SK-N-SH (cell line): Measurements from ENCODE around the gene CFAP206. TPM values are rescaled to one million over a fixed set of nuclear protein-coding genes. Genes with fewer than 3 reads are reported as not detected.

Experiments
- CTCF ChIA-PET: fragments of 300-600, 350-600 bp; formaldehyde crosslinking; extraction: SDS; loops from one replicate; lab custom pipeline; 2021; lab: Yijun Ruan, JAX
- POLR2A ChIA-PET: fragments of 350-600 bp; sonication (Branson Sonifier 250); formaldehyde crosslinking; extraction: SDS; loops from one replicate; lab custom pipeline; 2020; ENCODE audit warnings: antibody characterized with exemption, inconsistent platforms; lab: Yijun Ruan, JAX
- DNase-seq: peaks from one replicate; pipeline ENCODE4 v3.0.0; 2012
- H2AFZ ChIP-seq: fragments of 200-600 bp; sonication (generic); 2 replicates; pipeline ENCODE4 v1.8.1; 2016; ENCODE audit warnings: antibody characterized with exemption, mild to moderate bottlenecking, low read depth
- H3F3A ChIP-seq: fragments of 200-600 bp; sonication (generic); replicated peaks from 2 replicates; pipeline ENCODE3; 2016; ENCODE audit warnings: antibody characterized with exemption, mild to moderate bottlenecking; ENCODE audit not compliant: insufficient read depth
- H3K27ac ChIP-seq, 2 experiments: fragments of 200-500 bp in 1 of 2; fragments of 200-600 bp in 1 of 2; sonication (Bioruptor generic) in 1 of 2; sonication (generic), shearing (Covaris generic) in 1 of 2; 2 replicates each; pipeline versions ENCODE4 v1.5.1 to v1.6.1; 2014 to 2016; ENCODE audit warnings: low read depth in 2 of 2, inconsistent platforms in 1 of 2, low read length in 1 of 2, mild to moderate bottlenecking in 1 of 2, mixed read lengths in 1 of 2
- H3K27me3 ChIP-seq: fragments of 200-600 bp; sonication (generic), shearing (Covaris generic); 2 replicates; pipeline ENCODE4 v1.6.1; 2016; ENCODE audit warnings: mixed run types; ENCODE audit not compliant: insufficient read depth
- H3K36me3 ChIP-seq, 2 experiments: fragments of 200-500 bp in 1 of 2; fragments of 200-600 bp in 1 of 2; sonication (Bioruptor generic) in 1 of 2; sonication (generic) in 1 of 2; replicated peaks in 1 of 2; 2 replicates each; pipeline versions ENCODE3 to v1.5.1; 2014 to 2016; ENCODE audit warnings: low read length in 1 of 2, mild to moderate bottlenecking in 1 of 2; ENCODE audit not compliant: insufficient read depth in 2 of 2, control insufficient read depth in 1 of 2
- H3K4me1 ChIP-seq, 2 experiments: fragments of 200-500 bp in 1 of 2; fragments of 200-600 bp in 1 of 2; sonication (Bioruptor generic) in 1 of 2; sonication (generic), shearing (Covaris generic) in 1 of 2; 2 replicates each; pipeline versions ENCODE4 v1.5.1 to v1.6.1; 2014 to 2016; ENCODE audit warnings: low read depth in 1 of 2, low read length in 1 of 2, mixed run types in 1 of 2; ENCODE audit not compliant: insufficient read depth in 2 of 2, control insufficient read depth in 1 of 2
- H3K4me2 ChIP-seq: fragments of 200-600 bp; sonication (generic), shearing (Covaris generic); 2 replicates; pipeline ENCODE4 v1.6.1; 2017; ENCODE audit warnings: mixed run types
- H3K4me3 ChIP-seq, 2 experiments: fragments of 200-500 bp in 1 of 2; fragments of 200-600 bp in 1 of 2; sonication (Bioruptor generic) in 1 of 2; sonication (generic), shearing (Covaris generic) in 1 of 2; 2 replicates each; pipeline versions ENCODE4 v1.5.1 to v1.8.1; 2014 to 2016; ENCODE audit warnings: low read depth in 2 of 2, inconsistent platforms in 1 of 2, low read length in 1 of 2, mild to moderate bottlenecking in 1 of 2, mixed read lengths in 1 of 2, moderate library complexity in 1 of 2
- H3K79me2 ChIP-seq: fragments of 200-600 bp; sonication (generic); 2 replicates; pipeline ENCODE4 v1.8.1; 2017; ENCODE audit warnings: mild to moderate bottlenecking; ENCODE audit not compliant: insufficient read depth
- H3K9ac ChIP-seq: fragments of 200-600 bp; sonication (generic); 2 replicates; pipeline ENCODE4 v1.6.1; 2017; ENCODE audit warnings: mixed run types
- H3K9me2 ChIP-seq: fragments of 200-600 bp; sonication (generic); 2 replicates; pipeline ENCODE4 v1.6.1; 2017; ENCODE audit warnings: mixed run types
- H3K9me3 ChIP-seq: fragments of 200-600 bp; sonication (generic); 2 replicates; pipeline ENCODE4 v1.6.1; 2017; ENCODE audit warnings: mixed run types, mild to moderate bottlenecking, moderate library complexity
- H4K20me1 ChIP-seq: fragments of 200-600 bp; sonication (generic); 2 replicates; pipeline ENCODE4 v1.6.1; 2017; ENCODE audit warnings: mild to moderate bottlenecking, mixed run types; ENCODE audit not compliant: insufficient read depth
- CHD2 ChIP-seq: fragments of 150-350 bp; IDR thresholded peaks from 2 replicates; pipeline ENCODE4 v1.6.1; 2018; ENCODE audit warnings: low read length; ENCODE audit not compliant: partially characterized antibody
- CTCF ChIP-seq: fragments of 200-600 bp; sonication (generic); IDR thresholded peaks from 2 replicates; pipeline ENCODE4 v1.6.1; 2017; ENCODE audit warnings: antibody characterized with exemption, mild to moderate bottlenecking, moderate library complexity
- EZH2phosphoT487 ChIP-seq: fragments of 200-600 bp; sonication (generic); IDR thresholded peaks from 2 replicates; pipeline ENCODE4 v1.6.1; 2017; ENCODE audit warnings: low read depth, mixed run types, mild to moderate bottlenecking, antibody characterized with exemption, moderate library complexity, borderline replicate concordance
- FOSL2 ChIP-seq: IDR thresholded peaks from 2 replicates; pipeline ENCODE4 v1.4.0; 2012; ENCODE audit warnings: low read depth, mild to moderate bottlenecking, moderate library complexity, borderline replicate concordance
- FOXJ3 ChIP-seq: sonication (generic); formaldehyde crosslinking; IDR thresholded peaks from 2 replicates; pipeline ENCODE4 v1.5.1; 2020; ENCODE audit warnings: mild to moderate bottlenecking, missing genetic modification reagents
- IRF3 ChIP-seq: fragments of 150-350 bp; IDR thresholded peaks from 2 replicates; pipeline ENCODE4 v1.6.1; 2016; ENCODE audit warnings: mild to moderate bottlenecking, low read depth, low read length
- JUND ChIP-seq: IDR thresholded peaks from 2 replicates; pipeline ENCODE4 v1.4.0; 2012
- MEF2A ChIP-seq: IDR thresholded peaks from 2 replicates; pipeline ENCODE4 v1.4.0; 2012; ENCODE audit warnings: low read depth, borderline replicate concordance
- MXI1 ChIP-seq: IDR thresholded peaks from 2 replicates; pipeline ENCODE4 v1.6.1; 2012; ENCODE audit warnings: mild to moderate bottlenecking, low read depth, low read length, improper control_type of control experiment
- POLR2AphosphoS5 ChIP-seq: IDR thresholded peaks from 2 replicates; pipeline ENCODE4 v1.6.1; 2012; ENCODE audit warnings: low read depth, low read length
- RAD21 ChIP-seq: IDR thresholded peaks from 2 replicates; pipeline ENCODE4 v1.6.1; 2012; ENCODE audit warnings: mild to moderate bottlenecking, low read length
- RXRA ChIP-seq: IDR thresholded peaks from 2 replicates; pipeline ENCODE4 v1.4.0; 2012; ENCODE audit warnings: low read depth, mild to moderate bottlenecking, borderline replicate concordance
- SIN3A ChIP-seq: IDR thresholded peaks from 2 replicates; pipeline ENCODE4 v1.6.1; 2012; ENCODE audit warnings: low read depth, mild to moderate bottlenecking, low read length, moderate library complexity, borderline replicate concordance
- SMC3 ChIP-seq: IDR thresholded peaks from 2 replicates; pipeline ENCODE4 v1.6.1; 2012; ENCODE audit warnings: low read depth, low read length, improper control_type of control experiment
- TAF1 ChIP-seq: IDR thresholded peaks from 2 replicates; pipeline ENCODE4 v1.6.1; 2012; ENCODE audit warnings: low read depth, mild to moderate bottlenecking, low read length, moderate library complexity, borderline replicate concordance
- TCF12 ChIP-seq: IDR thresholded peaks from 2 replicates; pipeline ENCODE4 v1.4.0; 2012
- TEAD4 ChIP-seq: IDR thresholded peaks from 2 replicates; pipeline ENCODE4 v1.4.0; 2012; ENCODE audit warnings: mild to moderate bottlenecking, borderline replicate concordance; ENCODE audit not compliant: insufficient read depth
- ZBTB33 ChIP-seq: IDR thresholded peaks from 2 replicates; pipeline ENCODE4 v1.4.0; 2012; ENCODE audit warnings: low read depth, borderline replicate concordance
- WGBS: methylation state at CpG from one replicate; pipeline ENCODE4 v1.1.6; 2017; ENCODE audit warnings: low lambda C conversion rate; 5-methylcytosine and 5-hydroxymethylcytosine counted together
- polyA plus RNA-seq, 3 experiments: library from polyadenylated mRNA; depleted of rRNA; stranded (reverse); fragments of >200 nt; gene quantifications; 2 replicates each; pipeline ENCODE4 v1.2.3, GENCODE V29; 2012

The CFAP206 gene
- polyA plus RNA-seq, 1 of the 3 experiments (the other 2 are of a cell fraction) = 0.46 TPM

- Histone ChIP-seq H4K20me1 (no peaks in the 10 kb centered on the region), H3F3A (no peaks in the 10 kb centered on the region), H2AFZ (no peak overlapping the region), H3K79me2 (no peaks in the 10 kb centered on the region), H3K36me3 (no peaks in the 10 kb centered on the region), H3K9me3 (no peaks in the 10 kb centered on the region), H3K27ac (no peak overlapping the region), H3K9me2 (no peaks in the 10 kb centered on the region), H3K4me3 (no peak overlapping the region; a peak in 1 of 4 replicates), H3K27me3 (no peaks in the 10 kb centered on the region), H3K9ac (no peak overlapping the region), H3K4me1 (no peaks in the 10 kb centered on the region), H3K4me2 (no peak overlapping the region)
- TF ChIP-seq RAD21 (peak; percentile 83), CTCF (peak; percentile 55), POLR2AphosphoS5 (no peak), SMC3 (peak; percentile 80)
- peak; percentile 56 for DNase-seq
- 42% methylated on average over 3 of the region's 3 CpGs for WGBS
- CTCF ChIA-PET = interaction anchor here (0.6 to 2.0 kb wide), 7 partner anchors 18 to 324 kb away, joined by 3 to 8 read pairs (median 3); partner anchors contain the start of gene ZNF292
- POLR2A ChIA-PET = no interaction called here
Observed at GRCh38 chr6:87391334-87391733, 16.4 kb upstream of the CFAP206 start.

- no peaks in the 10 kb centered on the region for H3K9me2 ChIP-seq
- WGBS = 2% methylated on average over 2 of the region's 2 CpGs
- DNase-seq = peak; percentile 50
- TF ChIP-seq TEAD4 = no peak
- TF ChIP-seq EZH2phosphoT487 = no peak
- TF ChIP-seq TAF1 = no peak
- TF ChIP-seq ZBTB33 = no peak
- TF ChIP-seq FOXJ3 (CRISPR knock-in tag) = no peak
- TF ChIP-seq TCF12 = no peak
- peak; percentile 77 for TF ChIP-seq CTCF
- TF ChIP-seq RAD21 = peak; percentile 85
- no peak for TF ChIP-seq POLR2AphosphoS5
- no peak for TF ChIP-seq MEF2A
- TF ChIP-seq SIN3A = no peak
- TF ChIP-seq FOSL2 = no peak
- no peak for TF ChIP-seq JUND
- no peak for TF ChIP-seq IRF3
- no peak for TF ChIP-seq RXRA
- peak; percentile 42 for TF ChIP-seq CHD2
- no peak for TF ChIP-seq MXI1
- TF ChIP-seq SMC3 = peak; percentile 42
Observed at GRCh38 chr6:87393026-87393622, 14.6 kb upstream of the CFAP206 start.

More at GRCh38 chr6:87393026-87393622, 14.6 kb upstream of the CFAP206 start:
- Histone ChIP-seq H3K4me3 (no peak overlapping the region; a peak in 1 of 4 replicates), H3K27ac (no peak overlapping the region), H3K79me2 (no peaks in the 10 kb centered on the region), H3K4me1 (peaks cover 0 to 8% of the 10 kb centered on the region in 2 experiments; a peak in 1 of 4 replicates), H3K36me3 (no peaks in the 10 kb centered on the region), H3F3A (no peaks in the 10 kb centered on the region), H3K4me2 (no peak overlapping the region), H3K9me3 (no peaks in the 10 kb centered on the region), H3K27me3 (no peaks in the 10 kb centered on the region), H3K9ac (no peak overlapping the region), H4K20me1 (no peaks in the 10 kb centered on the region), H2AFZ (no peak overlapping the region)
- CTCF ChIA-PET = interaction anchor here (0.5 to 2.9 kb wide), 35 partner anchors 9 to 1925 kb away, joined by 3 to 25 read pairs (median 4); partner anchors contain the start of genes CFAP206 and SLC35A1
- POLR2A ChIA-PET = interaction anchor here (0.6 kb wide), 1 partner anchor 11 kb away, joined by 3 read pairs; no protein-coding TSS in a partner anchor
